ENCODE measurements around the gene AHDC1. TPM values are rescaled to one million over a fixed set of nuclear protein-coding genes. Genes with fewer than 3 reads are reported as not detected.

The AHDC1 gene
- total RNA-seq, 1 experiment from 2014 or later, result 18.4 TPM

- H3K4me3 Mint-ChIP-seq (ENCODE audit: unreplicated experiment), result no peak overlapping the region
- intact Hi-C loops (cut with micrococcal nuclease), result no loop called here
- TF ChIP-seq, protein P1, sequence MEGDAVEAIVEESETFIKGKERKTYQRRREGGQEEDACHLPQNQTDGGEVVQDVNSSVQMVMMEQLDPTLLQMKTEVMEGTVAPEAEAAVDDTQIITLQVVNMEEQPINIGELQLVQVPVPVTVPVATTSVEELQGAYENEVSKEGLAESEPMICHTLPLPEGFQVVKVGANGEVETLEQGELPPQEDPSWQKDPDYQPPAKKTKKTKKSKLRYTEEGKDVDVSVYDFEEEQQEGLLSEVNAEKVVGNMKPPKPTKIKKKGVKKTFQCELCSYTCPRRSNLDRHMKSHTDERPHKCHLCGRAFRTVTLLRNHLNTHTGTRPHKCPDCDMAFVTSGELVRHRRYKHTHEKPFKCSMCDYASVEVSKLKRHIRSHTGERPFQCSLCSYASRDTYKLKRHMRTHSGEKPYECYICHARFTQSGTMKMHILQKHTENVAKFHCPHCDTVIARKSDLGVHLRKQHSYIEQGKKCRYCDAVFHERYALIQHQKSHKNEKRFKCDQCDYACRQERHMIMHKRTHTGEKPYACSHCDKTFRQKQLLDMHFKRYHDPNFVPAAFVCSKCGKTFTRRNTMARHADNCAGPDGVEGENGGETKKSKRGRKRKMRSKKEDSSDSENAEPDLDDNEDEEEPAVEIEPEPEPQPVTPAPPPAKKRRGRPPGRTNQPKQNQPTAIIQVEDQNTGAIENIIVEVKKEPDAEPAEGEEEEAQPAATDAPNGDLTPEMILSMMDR (IDR thresholded peaks at IDR 0.05; ENCODE audit: unreplicated experiment), result no peak
- DNase-seq (ENCODE audit: unreplicated experiment), result no peak
- H3K27ac Mint-ChIP-seq (ENCODE audit: low read depth, unreplicated experiment), result no peak overlapping the region
- ChIA-PET CTCF (interaction anchor here (2.3 to 8.0 kb wide), 3 partner anchors 30 to 52 kb away, joined by 8 to 160 read pairs (median 59); no protein-coding TSS in a partner anchor), POLR2A (no interaction called here)
- no peaks in the 10 kb centered on the region for H3K36me3 Mint-ChIP-seq (ENCODE audit: insufficient read depth, unreplicated experiment)
- no peaks in the 10 kb centered on the region for H3K4me1 Mint-ChIP-seq (ENCODE audit: insufficient read depth, unreplicated experiment)
- H3K9me3 Mint-ChIP-seq (ENCODE audit: unreplicated experiment), result no peaks in the 10 kb centered on the region
- H3K27me3 Mint-ChIP-seq (ENCODE audit: insufficient read depth, unreplicated experiment), result no peaks in the 10 kb centered on the region
- no TSS peak for BruUV-seq (replicated peaks)
These were observed 10.2 kb upstream of the AHDC1 start for GRCh38 chr1:27614043-27614624.

GRCh38 chr1:27612718-27613117, 8.8 kb upstream of the AHDC1 start:
- no peaks in the 10 kb centered on the region for H3K27me3 Mint-ChIP-seq (ENCODE audit: insufficient read depth, unreplicated experiment)
- no peaks in the 10 kb centered on the region for H3K36me3 Mint-ChIP-seq (ENCODE audit: insufficient read depth, unreplicated experiment)
- DNase-seq (ENCODE audit: unreplicated experiment), result no peak
- ChIA-PET CTCF (interaction anchor here (0.9 to 8.0 kb wide), 3 partner anchors 49 to 57 kb away, joined by 5 to 160 read pairs (median 59); no protein-coding TSS in a partner anchor), POLR2A (interaction anchor here (0.7 kb wide), 1 partner anchor 50 kb away, joined by 3 read pairs; no protein-coding TSS in a partner anchor)
- no peaks in the 10 kb centered on the region for H3K4me1 Mint-ChIP-seq (ENCODE audit: insufficient read depth, unreplicated experiment)
- no peak overlapping the region for H3K27ac Mint-ChIP-seq (ENCODE audit: low read depth, unreplicated experiment)
- intact Hi-C loops (cut with micrococcal nuclease), result no loop called here
- TF ChIP-seq, protein P1 (IDR thresholded peaks at IDR 0.05; ENCODE audit: unreplicated experiment), result no peak
- no peak overlapping the region for H3K4me3 Mint-ChIP-seq (ENCODE audit: unreplicated experiment)
- no TSS peak for BruUV-seq (replicated peaks)
- no peaks in the 10 kb centered on the region for H3K9me3 Mint-ChIP-seq (ENCODE audit: unreplicated experiment)

DNA sequence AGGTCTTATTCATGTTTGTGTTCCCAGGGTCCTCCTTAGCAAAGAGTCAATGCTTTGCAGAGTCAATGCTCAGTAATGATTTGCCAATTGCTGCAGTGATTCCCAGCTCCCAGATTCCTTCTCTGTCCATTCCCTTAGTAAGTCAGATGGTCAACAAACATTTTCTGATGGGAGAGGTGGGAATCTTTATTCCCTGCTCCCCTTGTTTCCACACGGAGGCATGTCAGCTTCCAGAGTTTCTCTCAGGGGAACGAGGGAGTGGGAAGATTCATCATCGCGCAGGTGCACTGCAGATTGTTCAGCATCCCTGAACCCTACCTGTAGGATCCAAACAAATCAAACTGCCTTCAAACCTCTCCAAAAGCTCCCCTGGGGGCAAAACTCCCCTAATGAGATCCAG, 7.5 kb upstream of the AHDC1 start:
- ChIA-PET CTCF (interaction anchor here (0.7 to 8.0 kb wide), 6 partner anchors 50 to 440 kb away, joined by 3 to 160 read pairs (median 8); no protein-coding TSS in a partner anchor), POLR2A (interaction anchor here (2.1 kb wide), 1 partner anchor 51 kb away, joined by 6 read pairs; no protein-coding TSS in a partner anchor)
- Mint-ChIP-seq H3K4me1 (ENCODE audit: insufficient read depth, unreplicated experiment) (peaks cover 3% of the 10 kb centered on the region), H3K27ac (ENCODE audit: low read depth, unreplicated experiment) (no peak overlapping the region), H3K4me3 (ENCODE audit: unreplicated experiment) (no peak overlapping the region), H3K36me3 (ENCODE audit: insufficient read depth, unreplicated experiment) (no peaks in the 10 kb centered on the region), H3K27me3 (ENCODE audit: insufficient read depth, unreplicated experiment) (no peaks in the 10 kb centered on the region), H3K9me3 (ENCODE audit: unreplicated experiment) (no peaks in the 10 kb centered on the region)
- no peak for DNase-seq (ENCODE audit: unreplicated experiment)
- no TSS peak for BruUV-seq (replicated peaks)
- TF ChIP-seq, protein P1 (IDR thresholded peaks at IDR 0.05; ENCODE audit: unreplicated experiment), result no peak
- intact Hi-C loops (cut with micrococcal nuclease), result no loop called here

DNA sequence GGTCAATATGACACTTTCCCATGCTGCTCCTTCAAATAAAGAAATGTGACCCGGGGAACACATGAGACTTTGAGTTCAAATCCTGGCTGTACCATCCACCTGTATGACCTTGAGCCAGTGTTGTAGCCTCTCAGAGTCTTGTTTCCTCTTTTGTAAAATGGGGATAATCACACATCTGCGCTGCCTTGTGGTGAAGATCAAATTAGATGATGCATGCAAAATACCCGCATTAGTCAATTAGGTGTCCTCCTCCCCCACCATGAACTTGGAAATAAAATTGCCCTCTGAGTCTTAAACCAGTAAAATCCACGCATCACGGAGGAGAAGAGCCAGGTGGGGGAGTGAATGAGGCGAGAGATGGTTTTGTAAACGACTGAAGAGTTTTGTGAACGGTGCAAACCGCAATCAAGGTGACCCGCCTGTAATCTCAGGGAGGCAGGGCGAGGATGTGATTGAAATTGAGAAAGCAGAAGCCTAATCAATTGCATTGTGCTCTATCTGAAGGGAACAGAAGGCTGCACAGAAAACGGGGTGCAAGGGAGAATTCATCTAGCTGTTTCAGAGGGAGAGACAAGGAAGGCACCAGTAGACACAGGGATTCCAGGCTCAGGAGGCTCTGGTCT, 5.8 kb upstream of the AHDC1 start:
- no peak overlapping the region for H3K27ac Mint-ChIP-seq (ENCODE audit: low read depth, unreplicated experiment)
- no peaks in the 10 kb centered on the region for H3K27me3 Mint-ChIP-seq (ENCODE audit: insufficient read depth, unreplicated experiment)
- no peak for DNase-seq (ENCODE audit: unreplicated experiment)
- BruUV-seq (replicated peaks), result no TSS peak
- TF ChIP-seq, protein P1 (IDR thresholded peaks at IDR 0.05; ENCODE audit: unreplicated experiment), result no peak
- H3K4me1 Mint-ChIP-seq (ENCODE audit: insufficient read depth, unreplicated experiment), result peaks cover 5% of the 10 kb centered on the region
- H3K9me3 Mint-ChIP-seq (ENCODE audit: unreplicated experiment), result no peaks in the 10 kb centered on the region
- ChIA-PET POLR2A (interaction anchor here (3.0 kb wide), 1 partner anchor 52 kb away, joined by 19 read pairs; no protein-coding TSS in a partner anchor), CTCF (interaction anchor here (0.6 to 8.0 kb wide), 10 partner anchors 9 to 207 kb away, joined by 3 to 160 read pairs (median 8); partner anchors contain the start of gene IFI6)
- H3K36me3 Mint-ChIP-seq (ENCODE audit: insufficient read depth, unreplicated experiment), result no peaks in the 10 kb centered on the region
- no peak overlapping the region for H3K4me3 Mint-ChIP-seq (ENCODE audit: unreplicated experiment)
- intact Hi-C loops (cut with micrococcal nuclease), result loop anchor here (5.0 kb wide), 1 partner anchor 312 kb away; no protein-coding TSS in a partner anchor

Data from MCF 10A (cell line).